Peyer's patch (tissue), 4 donors: ENCODE results near the gene SMIM31.

ENCODE experiments used
- POLR2A ChIP-seq, 2 donors: fragments of 450-650 bp; IDR thresholded peaks; one replicate each; pipeline ENCODE4 v1.5.1; 2017; ENCODE audit warnings: antibody characterized with exemption in 2 of 2, mild to moderate bottlenecking in 2 of 2, moderate library complexity in 2 of 2
- TF ChIP-seq, protein P1 (sequence below), 6 experiments: fragments of 450-650 bp in 4 of 6; fragments of 200-600 bp in 2 of 6; sonication (generic) in 1 of 6; IDR thresholded peaks; one replicate each; pipeline ENCODE4 v1.5.1; 2017 to 2019; ENCODE audit warnings: antibody characterized with exemption in 6 of 6, mild to moderate bottlenecking in 3 of 6, moderate library complexity in 1 of 6

DNA sequence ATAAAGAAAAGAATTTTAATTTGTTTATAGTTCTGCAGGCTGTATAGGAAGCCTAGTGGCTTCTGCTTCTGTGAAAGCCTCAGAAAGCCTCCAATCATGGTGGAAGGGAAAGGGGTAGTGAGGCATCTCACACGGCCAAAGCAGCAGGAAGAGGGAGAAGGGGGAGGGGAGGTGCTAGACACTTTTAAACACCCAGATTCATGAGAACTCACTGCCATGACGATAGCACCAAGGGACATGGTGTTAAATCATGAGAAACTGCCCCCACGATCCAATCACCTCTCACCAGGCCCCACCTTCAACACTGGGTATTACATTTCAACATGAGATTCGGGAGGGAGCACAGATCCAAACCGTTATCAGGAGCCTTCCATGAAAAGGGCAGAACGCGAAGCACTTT, 18.1 kb downstream of the SMIM31 start:
- TF ChIP-seq, protein P1, sequence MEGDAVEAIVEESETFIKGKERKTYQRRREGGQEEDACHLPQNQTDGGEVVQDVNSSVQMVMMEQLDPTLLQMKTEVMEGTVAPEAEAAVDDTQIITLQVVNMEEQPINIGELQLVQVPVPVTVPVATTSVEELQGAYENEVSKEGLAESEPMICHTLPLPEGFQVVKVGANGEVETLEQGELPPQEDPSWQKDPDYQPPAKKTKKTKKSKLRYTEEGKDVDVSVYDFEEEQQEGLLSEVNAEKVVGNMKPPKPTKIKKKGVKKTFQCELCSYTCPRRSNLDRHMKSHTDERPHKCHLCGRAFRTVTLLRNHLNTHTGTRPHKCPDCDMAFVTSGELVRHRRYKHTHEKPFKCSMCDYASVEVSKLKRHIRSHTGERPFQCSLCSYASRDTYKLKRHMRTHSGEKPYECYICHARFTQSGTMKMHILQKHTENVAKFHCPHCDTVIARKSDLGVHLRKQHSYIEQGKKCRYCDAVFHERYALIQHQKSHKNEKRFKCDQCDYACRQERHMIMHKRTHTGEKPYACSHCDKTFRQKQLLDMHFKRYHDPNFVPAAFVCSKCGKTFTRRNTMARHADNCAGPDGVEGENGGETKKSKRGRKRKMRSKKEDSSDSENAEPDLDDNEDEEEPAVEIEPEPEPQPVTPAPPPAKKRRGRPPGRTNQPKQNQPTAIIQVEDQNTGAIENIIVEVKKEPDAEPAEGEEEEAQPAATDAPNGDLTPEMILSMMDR (IDR thresholded peaks at IDR 0.05) = no peak
- TF ChIP-seq POLR2A (IDR thresholded peaks at IDR 0.05) = no peak
